IMR-90 (cell line): ENCODE data around the gene RPS6KA5.

Experiments used
- POLR2A ChIP-seq: IDR thresholded peaks from 2 replicates; pipeline ENCODE4 v1.6.1; 2012; ENCODE audit warnings: mild to moderate bottlenecking, low read depth, low read length
- TF ChIP-seq, protein P1 (sequence below): conservative IDR thresholded peaks from 2 replicates; pipeline ENCODE4 v1.5.1; 2012; ENCODE audit warnings: mild to moderate bottlenecking, low read depth, low read length, improper control_type of control experiment

DNA sequence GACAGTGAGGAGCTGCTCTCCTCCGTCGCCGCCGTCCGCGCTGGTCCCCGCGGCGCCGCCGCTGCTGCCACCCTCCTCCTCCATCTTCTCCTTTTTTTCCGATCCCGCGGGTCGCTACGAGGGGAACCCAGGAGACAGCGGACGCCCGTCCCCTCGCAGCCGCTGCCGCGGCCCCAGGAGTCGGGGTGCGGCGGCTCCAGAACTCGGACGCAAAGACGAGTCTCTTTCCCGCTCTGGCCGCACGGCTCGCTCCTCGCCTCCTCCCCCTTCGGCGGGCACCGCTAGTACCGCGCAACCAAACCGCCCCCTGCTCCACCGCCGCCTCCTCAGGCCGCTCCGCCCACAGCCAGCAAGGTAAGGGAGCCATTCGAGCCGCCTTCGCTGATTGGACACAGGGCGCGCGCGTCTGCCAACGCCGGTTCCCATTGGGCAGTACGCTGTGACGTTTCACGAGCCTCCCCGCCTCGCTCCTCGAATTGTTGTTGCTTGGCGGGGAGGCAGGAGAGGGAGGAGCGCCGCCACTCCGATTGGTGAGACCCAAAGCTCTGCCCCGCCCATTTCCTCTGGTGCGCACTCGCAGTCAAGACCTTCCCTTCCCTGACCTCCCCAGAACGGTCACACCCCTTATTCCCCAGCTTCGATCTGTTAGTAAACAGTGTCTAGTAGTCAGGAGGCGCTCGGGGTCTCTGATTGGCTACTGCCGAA is at the start of gene RPS6KA5:
- TF ChIP-seq, protein P1, sequence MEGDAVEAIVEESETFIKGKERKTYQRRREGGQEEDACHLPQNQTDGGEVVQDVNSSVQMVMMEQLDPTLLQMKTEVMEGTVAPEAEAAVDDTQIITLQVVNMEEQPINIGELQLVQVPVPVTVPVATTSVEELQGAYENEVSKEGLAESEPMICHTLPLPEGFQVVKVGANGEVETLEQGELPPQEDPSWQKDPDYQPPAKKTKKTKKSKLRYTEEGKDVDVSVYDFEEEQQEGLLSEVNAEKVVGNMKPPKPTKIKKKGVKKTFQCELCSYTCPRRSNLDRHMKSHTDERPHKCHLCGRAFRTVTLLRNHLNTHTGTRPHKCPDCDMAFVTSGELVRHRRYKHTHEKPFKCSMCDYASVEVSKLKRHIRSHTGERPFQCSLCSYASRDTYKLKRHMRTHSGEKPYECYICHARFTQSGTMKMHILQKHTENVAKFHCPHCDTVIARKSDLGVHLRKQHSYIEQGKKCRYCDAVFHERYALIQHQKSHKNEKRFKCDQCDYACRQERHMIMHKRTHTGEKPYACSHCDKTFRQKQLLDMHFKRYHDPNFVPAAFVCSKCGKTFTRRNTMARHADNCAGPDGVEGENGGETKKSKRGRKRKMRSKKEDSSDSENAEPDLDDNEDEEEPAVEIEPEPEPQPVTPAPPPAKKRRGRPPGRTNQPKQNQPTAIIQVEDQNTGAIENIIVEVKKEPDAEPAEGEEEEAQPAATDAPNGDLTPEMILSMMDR: no peak
- TF ChIP-seq POLR2A: peak; percentile 62; the same call in 1 of the 2 replicates
